Tongue (tissue), 2 donors: ENCODE measurements around the gene TAF1C. TPM values are rescaled to one million over a fixed set of nuclear protein-coding genes. Genes with fewer than 3 reads are reported as not detected.
"Not testable (repeated sequence)": the region's sequence is repeated elsewhere in the genome, so short reads cannot be mapped to it uniquely, and the experiment has no call there.

Experiments
- DNase-seq: peaks from one replicate; pipeline ENCODE4 v3.0.0-alpha.2; 2015
- total RNA-seq: library from RNA; depleted of rRNA; stranded (reverse); fragments of >200 nt; gene quantifications from one replicate; pipeline ENCODE4 v1.2.3, GENCODE V29; 2014

Gene TAF1C
- total RNA-seq, 1 donor from 2014 or later: 39.4 TPM

DNA sequence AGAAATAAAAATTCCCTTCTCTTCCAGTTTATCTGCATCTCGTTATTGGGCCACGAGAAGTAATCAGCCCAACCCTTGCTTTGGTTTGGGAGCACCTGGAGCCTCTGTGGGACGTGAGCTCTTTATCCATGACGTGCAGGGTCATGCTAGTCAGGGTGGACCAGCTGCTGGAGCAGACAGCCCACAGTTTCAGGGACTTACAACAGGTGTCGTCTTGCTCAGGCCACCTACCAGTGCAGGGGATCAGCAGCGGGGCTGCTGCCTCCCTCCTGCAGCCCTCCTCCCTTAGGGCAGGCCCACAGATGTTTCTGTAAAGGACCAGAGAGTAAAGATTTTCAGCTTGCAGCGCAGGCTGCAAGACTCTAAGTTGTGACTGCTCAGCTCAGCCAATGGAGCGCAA, 21.0 kb upstream of the TAF1C start:
- no peak for DNase-seq

DNA sequence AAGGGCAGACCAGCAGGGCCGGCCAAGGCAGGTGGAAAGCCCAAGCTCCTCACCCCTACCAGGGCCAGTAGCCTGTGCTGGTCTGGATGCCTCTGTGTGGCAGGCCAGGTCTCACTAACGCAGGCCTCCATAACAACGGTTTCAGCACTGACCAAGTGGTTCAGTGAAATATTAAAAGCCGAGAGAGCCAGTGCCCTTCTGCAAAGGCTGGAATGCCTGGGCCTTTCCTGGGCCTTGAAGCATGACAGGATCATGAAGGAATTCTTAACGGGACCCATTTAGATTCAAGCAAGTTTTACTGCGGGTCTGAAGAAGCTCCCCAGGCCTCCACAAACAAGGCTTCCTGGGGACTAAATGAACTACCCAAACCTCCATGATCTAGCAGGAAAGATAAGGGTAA, 20.4 kb upstream of the TAF1C start:
- DNase-seq: no peak

DNA sequence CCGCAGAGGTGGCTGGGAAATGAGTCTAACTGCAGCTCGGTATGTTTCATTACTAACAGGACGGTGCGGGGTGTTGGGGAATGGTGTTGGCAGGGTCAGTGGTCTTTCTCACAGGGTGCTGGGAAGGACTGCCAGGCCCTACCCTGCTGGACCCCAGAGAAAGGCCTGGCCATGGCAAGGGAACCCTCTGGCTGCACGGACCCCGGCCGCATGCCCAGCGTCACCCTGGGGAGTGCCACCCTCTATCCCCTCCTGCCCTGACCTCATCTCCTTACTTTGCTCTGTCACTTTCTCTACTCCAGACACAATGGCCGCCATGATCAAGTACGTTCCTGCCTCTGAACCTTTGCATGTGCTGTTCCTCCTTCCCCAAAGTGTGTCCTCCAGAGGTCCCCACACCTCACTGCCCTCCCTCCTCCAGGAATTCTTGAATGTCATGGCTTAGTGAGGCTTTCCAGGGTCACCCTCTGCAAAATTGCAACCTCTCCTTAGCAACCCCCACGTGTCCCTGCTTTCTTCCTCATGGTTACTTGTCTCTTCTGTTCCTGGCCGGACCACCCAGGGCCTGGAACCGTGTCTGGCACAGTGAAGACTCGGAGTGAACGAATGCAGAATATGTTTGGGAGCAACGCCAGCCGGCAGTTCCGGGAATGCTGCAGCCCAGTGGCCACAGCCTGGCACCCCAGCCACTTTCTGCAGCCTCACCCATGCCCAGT, 19.3 kb upstream of the TAF1C start:
- DNase-seq: no peak

DNA sequence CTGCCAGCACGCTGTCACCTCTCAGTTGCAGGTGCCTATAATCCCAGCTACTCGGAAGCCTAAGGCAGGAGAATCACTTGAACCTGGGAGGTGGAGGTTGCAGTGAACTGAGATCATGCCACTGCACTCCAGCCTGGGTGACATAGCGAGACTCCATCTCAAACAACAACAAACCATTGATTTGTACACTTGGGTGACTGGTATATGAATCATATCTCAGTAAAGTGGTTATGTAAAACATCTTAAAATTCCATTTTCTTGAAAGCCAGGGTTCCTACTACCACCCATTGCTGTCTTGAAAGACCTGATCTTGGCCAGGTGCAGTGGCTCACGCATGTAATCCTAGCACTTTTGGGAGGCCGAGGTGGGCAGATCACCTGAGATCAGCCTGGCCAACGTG, 18.3 kb upstream of the TAF1C start:
- not testable (repeated sequence) for DNase-seq

DNA sequence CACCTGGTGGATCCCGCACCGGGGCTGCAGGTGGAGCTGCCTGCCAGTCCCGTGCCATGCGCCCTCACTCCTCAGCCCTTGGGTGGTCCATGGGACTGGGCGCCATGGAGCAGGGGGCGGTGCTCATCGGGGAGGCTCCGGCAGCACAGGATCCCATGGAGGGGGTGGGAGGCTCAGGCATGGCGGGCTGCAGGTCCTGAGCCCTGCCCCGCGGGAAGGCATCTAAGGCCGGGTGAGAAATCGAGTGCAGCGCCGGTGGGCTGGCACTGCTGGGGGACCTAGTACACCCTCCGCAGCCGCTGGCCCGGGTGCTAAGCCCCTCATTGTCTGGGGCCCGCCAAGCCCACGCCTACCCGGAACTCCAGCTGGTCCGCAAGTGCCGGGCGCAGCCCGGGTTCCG, 17.7 kb upstream of the TAF1C start:
- DNase-seq: not testable (repeated sequence)

DNA sequence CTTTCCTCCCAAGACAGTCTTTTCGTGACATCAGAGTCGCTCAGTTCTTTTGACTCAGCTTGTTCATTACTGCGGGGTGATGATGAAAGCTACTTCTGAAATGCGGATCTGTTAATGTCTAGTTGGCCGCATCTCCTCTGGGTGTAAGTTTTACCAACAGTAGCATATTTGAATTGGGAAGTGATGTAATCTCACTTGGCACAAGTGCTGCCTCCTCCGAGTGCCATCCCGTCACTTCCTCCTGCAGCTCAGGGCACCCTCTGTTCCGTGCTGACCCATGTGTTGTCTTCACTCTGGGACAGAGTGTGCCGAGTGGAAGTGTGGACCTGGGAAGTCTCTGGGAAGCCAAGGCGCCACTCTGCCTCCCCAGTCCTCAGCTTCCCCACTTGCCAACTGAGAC, 13.0 kb upstream of the TAF1C start:
- no peak for DNase-seq

DNA sequence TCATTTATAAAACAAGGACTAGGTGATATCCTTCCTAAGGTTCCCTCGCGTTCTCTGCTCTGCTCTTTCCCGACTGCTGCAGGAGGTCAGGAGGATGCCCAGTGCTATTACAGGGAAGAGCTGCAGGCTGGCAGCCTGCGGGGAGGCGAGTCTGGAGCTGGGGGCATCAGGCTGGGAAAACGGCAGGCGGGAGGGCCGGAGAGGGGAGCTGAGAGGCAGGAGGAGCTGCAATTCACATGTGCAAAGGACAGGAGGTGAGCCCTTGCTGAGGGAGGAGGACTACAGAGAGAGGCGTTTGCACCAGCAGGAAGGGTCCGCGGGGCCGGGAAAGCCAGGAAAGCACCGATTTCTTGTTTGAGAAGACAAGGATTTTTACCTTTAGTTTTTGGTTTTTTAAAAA, 12.2 kb upstream of the TAF1C start:
- DNase-seq: no peak

DNA sequence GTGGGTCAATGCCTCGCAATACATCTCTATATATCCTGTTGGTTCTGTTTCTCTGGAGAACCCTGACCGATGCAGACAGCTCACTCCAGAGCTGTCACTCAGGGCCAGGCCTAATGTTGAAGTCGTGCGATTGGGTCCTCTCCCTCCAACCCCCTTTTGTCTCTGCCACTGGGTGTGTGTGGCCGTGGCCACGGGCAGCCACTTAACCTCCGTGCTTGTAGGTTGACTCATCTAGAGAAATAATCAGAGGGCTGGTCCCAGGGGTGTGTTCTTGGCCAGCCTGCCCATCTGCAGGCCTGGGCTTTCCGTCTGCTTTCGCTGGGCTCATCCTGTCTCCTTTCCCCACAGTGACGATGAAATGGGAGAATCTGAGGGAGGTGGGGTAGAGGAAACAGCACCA, 11.5 kb upstream of the TAF1C start:
- no peak for DNase-seq

DNA sequence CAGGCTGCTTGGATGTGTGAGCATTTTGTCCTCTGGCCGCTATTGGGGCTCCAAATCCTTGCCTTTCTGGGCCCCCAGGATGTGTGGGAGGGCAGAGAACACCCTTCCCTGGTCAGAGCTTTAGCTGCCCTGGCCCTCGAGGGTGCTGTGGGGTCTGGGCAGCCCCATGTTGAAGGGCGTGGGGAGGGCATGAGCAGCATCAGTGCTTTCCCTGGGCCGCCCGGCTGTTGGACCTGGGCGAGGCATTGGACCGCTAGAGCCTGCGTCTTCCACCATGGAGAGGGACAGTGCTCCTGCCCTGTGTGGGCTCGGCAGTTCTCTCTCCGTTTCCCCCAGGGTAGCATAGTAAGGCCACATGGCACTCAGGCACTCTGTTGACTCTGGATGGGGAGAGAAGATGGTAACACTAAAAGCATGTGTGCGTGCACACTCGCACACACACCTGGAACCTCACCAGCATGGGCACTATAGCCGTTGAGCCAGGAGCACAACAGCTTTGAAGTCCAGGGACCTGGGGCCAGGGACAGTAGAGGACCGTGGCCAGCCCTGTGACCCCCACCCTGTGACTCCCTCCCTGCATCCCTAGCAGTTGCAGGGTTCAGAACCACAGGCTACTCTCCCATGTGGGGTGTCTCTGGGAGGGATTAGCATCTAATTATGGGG, 10.7 kb upstream of the TAF1C start:
- DNase-seq: no peak

DNA sequence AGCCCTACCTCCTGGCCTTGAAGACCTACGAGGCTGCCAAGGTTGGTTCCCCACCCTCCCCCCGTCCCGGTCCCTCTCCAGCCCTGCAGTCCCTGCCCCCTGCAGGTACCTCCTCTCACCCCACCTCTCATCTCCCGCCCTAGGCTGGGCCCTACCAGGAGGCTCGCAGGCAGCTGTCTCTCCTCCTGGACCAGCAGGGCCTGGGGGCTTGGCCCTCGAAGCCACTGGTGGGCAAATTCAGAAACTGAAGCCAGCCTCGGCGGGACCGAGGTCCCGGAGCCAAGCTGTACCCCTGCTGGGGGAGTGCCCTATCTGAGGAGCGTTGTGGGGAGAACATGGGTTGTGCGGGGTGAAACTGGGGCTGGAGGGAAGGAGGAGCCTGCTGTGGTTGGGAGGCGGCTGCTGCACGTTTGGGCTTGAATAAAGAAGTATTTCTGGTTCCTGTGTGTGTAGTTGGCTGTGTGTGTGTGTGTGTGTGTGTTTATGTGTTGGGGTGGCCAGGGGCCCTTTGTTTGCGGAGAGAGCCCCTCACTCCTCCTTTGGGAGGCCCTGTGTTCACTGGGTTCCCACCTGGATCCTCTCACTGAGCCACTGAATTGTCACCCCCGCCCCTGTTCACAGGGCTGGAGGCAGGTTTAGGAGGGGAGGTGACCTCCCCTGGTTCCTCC, 10.0 kb upstream of the TAF1C start:
- DNase-seq: peak; percentile 59

DNA sequence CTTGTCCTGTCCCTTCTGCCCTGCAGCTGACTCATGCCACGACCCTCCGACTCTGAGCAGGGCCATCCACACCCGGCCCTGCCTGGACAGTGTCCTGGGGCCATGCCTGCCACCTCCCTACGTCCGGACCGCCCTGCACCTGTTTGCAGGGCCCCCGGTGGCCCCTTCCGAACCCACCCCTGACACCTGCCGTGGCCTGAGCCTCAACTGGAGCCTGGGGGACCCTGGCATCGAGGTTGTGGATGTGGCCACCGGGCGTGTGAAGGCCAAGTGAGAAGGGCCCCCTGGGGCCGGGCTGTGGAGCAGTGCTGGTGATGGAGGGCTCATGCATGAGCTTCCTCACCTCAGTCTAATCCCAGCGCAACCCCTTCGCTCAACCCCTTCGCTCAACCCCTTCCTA, 9.2 kb upstream of the TAF1C start:
- DNase-seq: no peak

DNA sequence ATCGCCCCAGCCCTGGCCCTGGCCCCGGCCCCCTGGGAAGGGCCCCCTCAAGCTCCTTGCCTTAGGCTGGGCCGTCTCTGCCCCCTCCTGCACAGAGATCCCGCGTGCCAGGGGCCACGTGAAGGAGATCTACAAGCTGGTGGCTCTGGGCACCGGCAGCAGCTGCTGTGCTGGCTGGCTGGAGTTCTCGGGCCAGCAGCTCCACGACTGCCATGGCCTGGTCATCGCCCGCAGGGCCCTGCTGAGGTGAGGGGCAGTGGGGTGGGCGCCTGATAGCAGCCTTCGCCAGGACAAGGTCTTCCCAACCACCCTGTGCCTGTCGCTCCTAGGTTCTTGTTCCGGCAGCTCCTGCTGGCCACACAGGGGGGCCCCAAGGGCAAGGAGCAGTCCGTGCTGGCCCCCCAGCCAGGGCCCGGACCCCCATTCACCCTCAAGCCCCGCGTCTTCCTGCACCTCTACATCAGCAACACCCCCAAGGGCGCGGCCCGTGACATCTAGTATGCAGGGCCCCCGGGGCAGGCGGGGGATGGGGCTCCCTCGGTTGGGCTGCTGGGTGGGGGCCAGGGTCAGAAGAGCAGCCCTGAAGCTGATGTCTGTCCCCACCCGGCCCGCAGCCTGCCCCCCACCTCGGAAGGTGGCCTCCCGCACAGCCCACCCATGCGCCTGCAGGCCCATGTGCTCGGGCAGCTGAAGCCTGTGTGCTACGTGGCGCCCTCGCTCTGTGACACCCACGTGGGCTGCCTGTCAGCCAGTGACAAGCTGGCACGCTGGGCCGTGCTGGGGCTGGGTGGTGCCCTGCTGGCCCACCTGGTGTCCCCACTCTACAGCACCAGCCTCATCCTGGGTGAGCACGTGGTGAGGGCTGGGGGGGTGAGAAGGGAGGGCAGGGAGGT, 8.6 kb upstream of the TAF1C start:
- DNase-seq: no peak

DNA sequence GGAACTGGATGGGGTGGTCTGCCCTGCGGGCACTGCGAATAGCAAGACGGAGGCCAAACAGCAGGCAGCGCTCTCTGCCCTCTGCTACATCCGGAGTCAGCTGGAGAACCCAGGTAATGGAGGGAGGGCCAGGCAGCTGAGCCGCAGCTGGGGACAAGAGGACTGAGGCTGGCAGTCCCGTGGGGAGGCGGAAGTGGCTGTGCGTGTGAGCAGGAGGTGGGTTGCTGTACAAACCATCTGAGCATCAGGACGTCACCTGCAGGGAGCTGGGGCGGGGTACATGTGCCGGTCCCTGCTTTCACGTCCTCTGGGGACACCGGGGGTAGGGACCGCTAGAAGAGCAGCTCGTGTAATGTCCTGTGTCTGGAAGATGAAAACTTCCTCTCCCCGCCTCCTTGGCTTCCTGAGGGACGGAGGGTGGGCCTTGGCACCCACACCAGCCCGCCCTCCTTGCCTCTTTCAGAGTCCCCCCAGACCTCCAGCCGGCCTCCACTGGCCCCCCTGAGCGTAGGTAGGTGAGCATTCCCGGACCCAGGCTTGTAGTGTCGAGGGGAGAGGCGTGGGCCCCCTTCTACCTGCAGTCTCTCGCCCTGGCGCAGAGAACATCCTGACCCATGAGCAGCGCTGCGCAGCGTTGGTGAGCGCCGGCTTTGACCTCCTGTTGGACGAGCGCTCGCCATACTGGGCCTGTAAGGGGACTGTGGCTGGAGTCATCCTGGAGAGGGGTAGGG, 7.8 kb upstream of the TAF1C start:
- DNase-seq: no peak

DNA sequence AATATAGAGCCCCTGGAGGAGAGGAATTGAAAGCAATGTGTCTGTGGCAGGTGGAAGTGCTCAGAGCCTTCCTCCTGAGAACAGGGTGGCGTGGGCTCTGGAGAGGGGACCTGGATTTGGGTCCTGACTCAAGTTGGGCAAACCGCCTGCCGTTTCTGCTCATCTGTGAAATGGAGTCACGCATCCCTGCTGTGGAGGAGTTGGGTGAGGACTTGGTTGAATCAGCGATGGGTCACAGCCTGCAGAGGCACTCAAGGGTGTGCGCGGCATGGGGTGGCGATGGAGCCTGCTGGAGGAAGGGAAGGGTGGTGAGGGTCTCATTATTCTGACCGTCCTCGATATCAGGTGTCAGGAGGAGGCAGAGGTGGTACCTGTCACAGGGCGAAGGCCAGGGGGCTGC, 7.2 kb upstream of the TAF1C start:
- DNase-seq: no peak

DNA sequence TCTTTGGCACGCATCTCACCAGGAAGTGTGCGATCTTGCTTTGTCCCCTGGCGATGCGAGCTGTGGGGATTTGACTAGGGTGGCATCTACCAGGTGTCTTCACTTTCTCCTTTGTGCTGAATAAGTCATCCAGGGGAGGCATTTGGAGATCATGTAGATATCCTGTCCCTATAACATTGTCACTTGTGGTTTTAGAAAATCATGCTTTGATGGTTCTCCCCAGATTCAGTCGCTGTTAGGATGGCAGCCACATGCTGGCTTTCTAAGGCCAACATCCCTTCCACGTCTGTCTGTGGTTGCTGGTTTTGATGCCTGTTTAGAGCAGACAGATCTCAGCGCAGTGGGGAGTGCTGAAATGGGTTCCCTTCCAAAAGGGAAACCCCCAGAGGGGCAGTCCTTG, 6.6 kb upstream of the TAF1C start:
- DNase-seq: no peak

DNA sequence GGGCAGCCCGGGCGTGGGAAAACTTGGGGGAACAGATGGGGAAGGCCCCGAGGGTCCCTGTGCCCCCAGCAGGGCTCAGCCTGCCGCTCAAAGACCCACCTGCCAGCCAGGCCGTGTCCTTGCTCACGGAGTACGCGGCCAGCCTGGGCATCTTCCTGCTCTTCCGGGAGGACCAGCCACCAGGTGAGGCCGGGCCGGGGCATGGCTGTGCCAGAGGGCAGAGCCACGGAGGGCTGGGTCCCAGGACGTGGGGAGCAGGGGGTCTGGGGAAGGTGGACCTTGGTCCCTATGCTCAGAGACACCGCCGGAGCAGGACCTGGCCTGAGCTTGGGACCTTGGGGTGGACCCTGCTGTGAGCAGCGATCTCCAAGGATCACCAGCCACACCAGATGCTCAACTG, 4.6 kb upstream of the TAF1C start:
- DNase-seq: no peak

DNA sequence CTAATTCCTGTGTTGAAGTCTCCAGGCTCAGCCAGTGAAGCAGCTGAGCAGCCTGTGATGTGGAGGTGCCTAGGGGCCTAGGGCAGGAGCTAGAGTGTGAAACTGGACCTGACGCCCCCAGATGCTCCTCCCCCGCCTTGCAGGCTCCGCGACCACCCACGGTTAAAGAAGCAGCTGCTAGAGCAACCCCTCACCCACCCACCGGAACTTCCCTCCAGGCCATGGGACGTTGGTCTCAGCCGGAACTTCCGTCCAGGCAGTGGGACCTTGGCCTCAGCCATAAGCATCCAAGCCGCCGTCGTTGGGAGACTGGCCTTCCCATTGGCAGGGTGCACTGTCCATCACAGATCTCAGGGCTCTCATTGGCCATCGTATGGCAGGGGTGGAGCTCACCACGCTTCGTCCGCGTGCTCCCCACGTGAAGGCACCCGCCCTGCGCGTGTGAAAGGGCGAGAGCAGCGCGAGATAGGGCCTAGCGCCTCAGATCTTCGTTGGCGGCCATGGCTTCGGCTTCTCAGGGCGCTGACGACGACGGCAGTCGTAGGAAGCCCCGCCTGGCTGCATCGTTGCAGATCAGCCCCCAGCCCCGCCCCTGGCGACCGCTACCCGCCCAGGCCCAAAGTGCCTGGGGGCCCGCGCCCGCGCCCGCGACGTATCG, 4.0 kb upstream of the TAF1C start, which contains the start of gene ADAD2:
TSS of gene ADAD2 (plus strand) at position 427 of the 658 bp plus-strand sequence. CDS start at position 501, 74 bp downstream.
- DNase-seq: no peak

DNA sequence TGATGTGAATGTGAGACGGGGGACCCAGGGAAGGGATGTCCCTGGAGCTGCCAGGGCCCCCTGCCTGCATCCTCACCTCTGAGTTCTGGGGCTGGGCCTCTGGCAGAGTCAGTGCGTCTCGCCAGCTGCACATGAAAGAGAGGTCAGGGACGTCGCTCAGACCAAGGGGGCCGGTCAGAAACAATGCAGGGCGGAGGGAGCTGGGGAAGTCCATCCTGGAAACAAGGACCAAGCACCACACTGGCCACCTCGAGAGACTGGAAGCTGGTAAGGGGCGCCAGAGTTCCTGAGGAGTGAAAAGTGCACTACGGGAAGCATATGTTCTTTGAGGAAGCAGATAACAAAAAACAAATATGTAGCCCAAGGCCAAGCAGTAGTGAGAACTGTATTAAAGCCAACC, 2.1 kb downstream of the TAF1C start:
- no peak for DNase-seq

DNA sequence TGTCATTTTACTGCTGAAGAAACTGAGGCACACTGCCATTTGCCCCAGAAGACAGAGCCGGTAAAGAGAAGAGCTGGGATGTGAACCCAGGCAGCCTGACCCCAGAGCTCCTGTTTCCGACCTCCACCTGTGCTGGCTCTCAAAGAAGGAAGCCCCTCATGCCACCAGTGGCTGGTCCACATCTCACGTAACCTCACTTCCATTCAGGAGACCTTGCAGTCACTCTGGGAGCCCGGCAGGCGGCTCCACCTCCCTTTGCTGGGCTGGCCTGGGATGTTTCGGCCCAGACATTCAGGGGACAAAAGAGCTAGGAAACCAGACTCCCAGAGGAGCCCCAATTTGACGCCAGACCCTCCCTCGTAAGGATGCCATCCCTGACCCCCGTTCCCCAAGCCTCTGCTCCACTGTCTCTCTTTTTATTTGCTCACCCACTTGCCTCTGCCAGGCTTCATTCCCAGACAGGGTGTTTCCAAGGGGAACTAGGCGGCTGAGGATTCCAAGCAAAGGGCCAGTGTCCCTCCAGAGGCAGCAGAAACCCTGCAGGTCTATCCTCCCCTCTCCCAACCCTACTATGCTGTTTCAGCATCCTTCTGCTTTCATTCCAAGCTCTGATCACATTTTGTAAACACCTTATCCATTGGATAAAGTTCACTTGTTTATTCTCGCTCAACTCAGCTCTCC, 2.8 kb downstream of the TAF1C start:
- DNase-seq: no peak

DNA sequence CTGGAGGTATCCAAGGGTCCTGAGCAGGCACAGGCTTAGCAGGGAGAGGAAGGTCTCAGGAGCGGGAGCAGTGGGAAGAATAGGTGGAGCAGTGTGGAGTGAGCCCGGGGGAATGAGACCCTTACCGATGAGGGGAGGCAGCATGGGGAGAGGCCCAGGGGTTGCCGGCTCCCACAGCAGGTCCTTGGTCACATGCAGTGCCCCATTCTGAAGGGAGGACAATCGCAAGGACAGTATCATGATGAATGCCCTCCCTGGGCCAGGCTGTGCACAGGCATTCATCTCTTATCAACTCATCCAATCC, 3.3 kb downstream of the TAF1C start:
- no peak for DNase-seq
